Measurements from ENCODE around the gene ATL3.
"Not testable (repeated sequence)": the region's sequence is repeated elsewhere in the genome, so short reads cannot be mapped to it uniquely, and the experiment has no call there.

ATL3 gene

GRCh38 chr11:63619967-63620366 lies 51.2 kb downstream of the ATL3 start:
- DNase-seq: no peak

GRCh38 chr11:63617686-63618085 lies 53.5 kb downstream of the ATL3 start:
- DNase-seq: not testable (repeated sequence)

GRCh38 chr11:63616953-63617352 lies 54.2 kb downstream of the ATL3 start:
- DNase-seq: no peak

- no peak for DNase-seq
Observed at GRCh38 chr11:63614136-63614671, 57.0 kb downstream of the ATL3 start, which contains the start of gene PLAAT3. PLAAT3 (minus strand) TSS chr11:63614433; CDS start chr11:63614014, 419 bp downstream.

- DNase-seq: no peak
Observed at GRCh38 chr11:63613517-63614135, 57.5 kb downstream of the ATL3 start.

GRCh38 chr11:63612181-63612580 lies 59.0 kb downstream of the ATL3 start:
- DNase-seq: no peak

GRCh38 chr11:63611395-63611747 lies 59.8 kb downstream of the ATL3 start:
- no peak for DNase-seq

- no peak for DNase-seq
Observed at GRCh38 chr11:63610604-63611394, 60.4 kb downstream of the ATL3 start.

- DNase-seq: no peak
Observed at GRCh38 chr11:63609971-63610580, 61.1 kb downstream of the ATL3 start.

- DNase-seq: no peak
Observed at GRCh38 chr11:63609536-63609935, 61.6 kb downstream of the ATL3 start.

- DNase-seq: no peak
Observed at GRCh38 chr11:63608353-63609345, 62.5 kb downstream of the ATL3 start.

- DNase-seq: no peak
Observed at GRCh38 chr11:63603180-63603518, 68.0 kb downstream of the ATL3 start.

GRCh38 chr11:63602290-63603179 lies 68.6 kb downstream of the ATL3 start:
- DNase-seq: not testable (repeated sequence)

- DNase-seq: no peak
Observed at GRCh38 chr11:63599211-63600122, 71.7 kb downstream of the ATL3 start.

GRCh38 chr11:63598556-63598955 lies 72.6 kb downstream of the ATL3 start:
- no peak for DNase-seq

GRCh38 chr11:63595296-63595695 lies 75.9 kb downstream of the ATL3 start:
- no peak for DNase-seq

- no peak for DNase-seq
Observed at GRCh38 chr11:63592975-63593395, 78.2 kb downstream of the ATL3 start.

GRCh38 chr11:63590024-63590788 lies 81.0 kb downstream of the ATL3 start:
- no peak for DNase-seq

GRCh38 chr11:63589000-63589399 lies 82.2 kb downstream of the ATL3 start:
- DNase-seq: no peak
